Small intestine (tissue), 16 donors: Measurements from ENCODE around the gene KIF22. TPM values are rescaled to one million over a fixed set of nuclear protein-coding genes. Genes with fewer than 3 reads are reported as not detected.
A peak's percentile ranks its signal among the peaks of the same experiment; 100 is the strongest.

Source experiments
- DNase-seq, 2 donors: peaks; one replicate each; pipeline versions ENCODE4 v3.0.0 to v3.0.0-alpha.2; 2013
- FAIRE-seq: peaks from 2 replicates; lab custom pipeline; 2012; peaks lifted over from hg19 to GRCh38; lab: Jason Lieb, UNC
- H3K27ac ChIP-seq, 3 donors: one replicate each; pipeline ENCODE4 v1.5.1; 2013; ENCODE audit warnings: low read length in 2 of 3, mild to moderate bottlenecking in 2 of 3, control low read depth in 1 of 3, inconsistent platforms in 1 of 3, low read depth in 1 of 3, moderate library complexity in 1 of 3
- H3K27me3 ChIP-seq, 3 donors: one replicate each; pipeline ENCODE4 v1.6.1; 2013; ENCODE audit warnings: low read length in 3 of 3, inconsistent platforms in 1 of 3; ENCODE audit not compliant: control insufficient read depth in 3 of 3, insufficient read depth in 3 of 3
- H3K36me3 ChIP-seq, 3 donors: one replicate each; pipeline ENCODE4 v1.6.1; 2013; ENCODE audit warnings: low read length in 3 of 3, inconsistent platforms in 1 of 3, low read depth in 1 of 3, mild to moderate bottlenecking in 1 of 3, moderate library complexity in 1 of 3; ENCODE audit not compliant: control insufficient read depth in 3 of 3, insufficient read depth in 2 of 3
- H3K4me1 ChIP-seq, 3 donors: one replicate each; pipeline ENCODE4 v1.6.1; 2013; ENCODE audit warnings: low read length in 2 of 3, inconsistent platforms in 1 of 3, low read depth in 1 of 3, mild to moderate bottlenecking in 1 of 3, moderate library complexity in 1 of 3; ENCODE audit not compliant: control insufficient read depth in 3 of 3, insufficient read depth in 2 of 3
- H3K4me3 ChIP-seq, 3 donors: one replicate each; pipeline ENCODE4 v1.5.1; 2013; ENCODE audit warnings: low read length in 3 of 3, control low read depth in 1 of 3, inconsistent platforms in 1 of 3, low read depth in 1 of 3, mild to moderate bottlenecking in 1 of 3, moderate library complexity in 1 of 3
- H3K9me3 ChIP-seq, 2 donors: one replicate each; pipeline ENCODE4 v1.6.1; 2013; ENCODE audit warnings: low read depth in 1 of 2, low read length in 1 of 2; ENCODE audit not compliant: control insufficient read depth in 2 of 2, insufficient read depth in 1 of 2
- WGBS, 3 donors: extraction: QIAGEN DNeasy Blood & Tissue Kit; methylation state at CpG; one replicate each; pipeline ENCODE4 v1.1.7; 2013; 5-methylcytosine and 5-hydroxymethylcytosine counted together
- long read RNA-seq, 10 donors: transcript quantifications; one replicate each; lab custom pipeline, GENCODE V29; 2026
- polyA plus RNA-seq, 4 donors: library from polyadenylated mRNA; stranded (reverse) in 3 of 4; unstranded in 1 of 4; fragments of 200-250 nt in 3 of 4; fragments of 120-200 nt in 1 of 4; gene quantifications; one replicate each; pipeline versions ENCODE4 v1.2.1 to v1.2.3, GENCODE V29; 2013
- donor health status: healthy with polysubstance abuse.
- donor health status: control.
- donor health status: control.
- donor health status: Bipolar disorder and iron deficiency.
- donor health status: healthy.

The KIF22 gene
- 10 to 100 TPM; 17.0 to 61.7 (median 34.5) TPM for polyA plus RNA-seq
- long read RNA-seq, donor 1: 0 reads
- long read RNA-seq, donor 2, partial matches to known transcripts: 0 of 2 reads
- long read RNA-seq, donor 2, other reads (novel, unspliced or antisense): 0 of 2 reads
- long read RNA-seq, donor 3, partial matches to known transcripts: 26 of 29 reads
- long read RNA-seq, donor 3, other reads (novel, unspliced or antisense): 0 of 29 reads
- long read RNA-seq, donor 4: 0 reads
- long read RNA-seq, donor 5, partial matches to known transcripts: 10 of 12 reads
- long read RNA-seq, donor 5, other reads (novel, unspliced or antisense): 0 of 12 reads
- long read RNA-seq, donor 6, partial matches to known transcripts: 9 of 13 reads
- long read RNA-seq, donor 6, other reads (novel, unspliced or antisense): 0 of 13 reads
- long read RNA-seq, donor 7, transcript KIF22-201 (14 exons, 2,113 nt): major isoform, 16 of 79 reads
- long read RNA-seq, donor 7, partial matches to known transcripts: 63 of 79 reads
- long read RNA-seq, donor 7, other reads (novel, unspliced or antisense): 0 of 79 reads
- long read RNA-seq, donor 8, partial matches to known transcripts: 0 of 2 reads
- long read RNA-seq, donor 8, other reads (novel, unspliced or antisense): 0 of 2 reads
- long read RNA-seq, donor 9, partial matches to known transcripts: 5 of 6 reads
- long read RNA-seq, donor 9, other reads (novel, unspliced or antisense): 0 of 6 reads
- long read RNA-seq, donor 10, transcript KIF22-201 (14 exons, 2,113 nt): major isoform, 13 of 43 reads
- long read RNA-seq, donor 10, partial matches to known transcripts: 30 of 43 reads
- long read RNA-seq, donor 10, other reads (novel, unspliced or antisense): 0 of 43 reads

- WGBS, 3 donors: 0 to 1% (median 0%) methylated on average over 61 to 67 of the region's 67 CpGs
Observed at GRCh38 chr16:29790183-29790948, at the start of gene KIF22. Gene KIF22, plus strand, starts transcription at chr16:29790751. Its CDS starts 9 bp downstream, at chr16:29790760.

DNA sequence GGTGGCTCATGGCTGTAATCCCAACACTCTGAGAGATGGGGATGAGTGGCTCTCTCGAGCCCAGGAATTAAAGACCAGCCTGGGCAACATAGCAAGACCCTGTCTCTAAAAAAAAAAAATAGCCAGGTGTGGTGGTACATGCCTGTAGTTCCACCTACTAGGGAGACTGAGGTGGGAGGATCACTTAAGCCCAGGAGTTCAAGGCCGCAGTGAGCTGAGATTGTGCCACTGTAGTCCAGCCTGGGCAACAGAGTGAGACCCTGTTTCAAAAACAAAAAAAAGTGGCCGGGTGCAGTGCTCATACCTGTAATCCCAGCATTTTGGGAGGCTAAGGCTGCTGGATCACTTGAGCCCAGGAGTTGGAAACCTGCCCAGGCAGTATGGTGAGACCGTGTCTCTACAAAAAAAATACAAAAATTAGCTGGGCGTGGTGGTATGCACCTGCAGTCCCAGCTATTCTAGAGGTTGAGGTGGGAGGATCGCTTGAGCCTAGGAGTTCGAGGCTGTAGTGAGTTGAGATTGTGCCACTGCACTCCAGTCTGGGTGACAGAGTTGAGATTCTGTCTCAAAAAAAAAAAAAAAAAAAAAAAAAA, 47.8 kb upstream of the KIF22 start:
- Histone ChIP-seq H3K36me3 (no peaks in the 10 kb centered on the region), H3K9me3 (peaks cover 0 to 11% of the 10 kb centered on the region in 2 donors), H3K27ac (no peak overlapping the region), H3K27me3 (no peaks in the 10 kb centered on the region), H3K4me3 (no peak overlapping the region), H3K4me1 (peaks cover 0 to 33% (median 2%) of the 10 kb centered on the region in 3 donors)
- 65 to 77% (median 69%) methylated on average over 7 of the region's 7 CpGs for WGBS, 3 donors
- DNase-seq (no peak), FAIRE-seq (no peak)

More at GRCh38 chr16:29790183-29790948, at the start of gene KIF22:
- H3K27ac ChIP-seq: peak within 1 kb of the TSS; percentile 81 to 88 (median 87)
- DNase-seq (peak; percentile 99 to 100), FAIRE-seq (no peak)
- peaks cover 0 to 6% (median 0%) of the 10 kb centered on the region in 3 donors for H3K4me1 ChIP-seq
- no peaks in the 10 kb centered on the region for H3K27me3 ChIP-seq
- no peaks in the 10 kb centered on the region for H3K36me3 ChIP-seq
- H3K9me3 ChIP-seq: no peaks in the 10 kb centered on the region
- H3K4me3 ChIP-seq: peak within 1 kb of the TSS; percentile 93 to 99 (median 96)

- Histone ChIP-seq H3K27ac (peak overlapping the region in 1 of 3 donors; percentile 17), H3K36me3 (no peaks in the 10 kb centered on the region), H3K4me1 (peaks cover 0 to 27% (median 0%) of the 10 kb centered on the region in 3 donors), H3K4me3 (no peak overlapping the region), H3K9me3 (peaks cover 0 to 5% of the 10 kb centered on the region in 2 donors), H3K27me3 (no peaks in the 10 kb centered on the region)
- DNase-seq (no peak), FAIRE-seq (no peak)
- 78 to 92% (median 81%) methylated on average over 5 of the region's 5 CpGs for WGBS, 3 donors
Observed at GRCh38 chr16:29743475-29743826, 47.1 kb upstream of the KIF22 start.

GRCh38 chr16:29743827-29744531, 46.6 kb upstream of the KIF22 start:
- 85 to 86% (median 86%) methylated on average over 19 to 21 of the region's 21 CpGs for WGBS, 3 donors
- Histone ChIP-seq H3K27me3 (no peaks in the 10 kb centered on the region), H3K9me3 (peaks cover 0 to 6% of the 10 kb centered on the region in 2 donors), H3K4me3 (no peak overlapping the region), H3K36me3 (no peaks in the 10 kb centered on the region), H3K27ac (peak overlapping the region in 1 of 3 donors; percentile 78), H3K4me1 (peaks cover 0 to 24% (median 0%) of the 10 kb centered on the region in 3 donors)
- FAIRE-seq: no peak
- DNase-seq: no peak

DNA sequence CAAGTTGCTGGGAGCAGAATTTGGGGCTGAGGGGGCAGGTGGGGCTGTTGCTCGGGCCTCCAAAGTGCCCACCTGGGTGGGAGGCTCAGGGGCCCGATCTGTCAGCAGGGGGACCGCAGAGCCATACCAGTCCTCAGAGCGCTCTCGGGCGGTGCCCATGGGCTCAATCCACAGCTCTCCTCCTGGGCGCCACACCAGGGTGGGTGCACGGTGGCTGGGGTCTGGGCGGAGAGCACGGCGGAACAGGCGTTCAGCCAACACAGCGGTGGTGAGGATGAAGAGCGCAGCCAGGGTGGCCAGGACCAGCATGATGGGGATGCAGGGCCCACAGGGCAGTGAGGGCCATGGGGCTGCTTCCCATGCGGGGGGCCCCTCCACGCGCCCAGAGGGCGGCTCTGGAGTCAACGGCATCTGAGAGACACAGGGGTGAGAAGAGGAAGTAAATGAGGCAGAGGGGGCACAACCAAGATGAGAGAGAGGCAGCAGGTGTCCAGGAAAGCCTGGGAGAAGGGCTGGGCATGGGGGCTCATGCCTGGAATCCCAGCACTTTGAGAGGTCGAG, 45.9 kb upstream of the KIF22 start:
- FAIRE-seq (no peak), DNase-seq (no peak)
- no peaks in the 10 kb centered on the region for H3K36me3 ChIP-seq
- peaks cover 0 to 7% of the 10 kb centered on the region in 2 donors for H3K9me3 ChIP-seq
- H3K4me3 ChIP-seq: peak overlapping the region in 2 of 3 donors; percentile 51 to 61
- H3K27ac ChIP-seq: peak overlapping the region in 2 of 3 donors; percentile 33 to 78
- 82 to 91% (median 85%) methylated on average over 18 to 20 of the region's 20 CpGs for WGBS, 3 donors
- H3K4me1 ChIP-seq: peaks cover 0 to 20% (median 0%) of the 10 kb centered on the region in 3 donors
- H3K27me3 ChIP-seq: no peaks in the 10 kb centered on the region

GRCh38 chr16:29745121-29745852, 45.3 kb upstream of the KIF22 start:
- 62 to 87% (median 75%) methylated on average over 16 of the region's 16 CpGs for WGBS, 3 donors
- H3K27me3 ChIP-seq: no peaks in the 10 kb centered on the region
- peak overlapping the region; percentile 3 to 61 (median 51) for H3K4me3 ChIP-seq
- no peaks in the 10 kb centered on the region for H3K36me3 ChIP-seq
- peak overlapping the region in 2 of 3 donors; percentile 54 to 78 for H3K27ac ChIP-seq
- peaks cover 0 to 14% (median 0%) of the 10 kb centered on the region in 3 donors for H3K4me1 ChIP-seq
- no peak for DNase-seq
- H3K9me3 ChIP-seq: peaks cover 0 to 7% of the 10 kb centered on the region in 2 donors
- FAIRE-seq: no peak
